Right lobe of liver (tissue), 4 donors: Measurements from ENCODE around the gene SNX10.
A peak's percentile ranks its signal among the peaks of the same experiment; 100 is the strongest.

ENCODE experiments used
- POLR2A ChIP-seq: fragments of 450-650 bp; IDR thresholded peaks from one replicate; pipeline ENCODE4 v1.6.1; 2017; ENCODE audit warnings: antibody characterized with exemption, mild to moderate bottlenecking
- TF ChIP-seq, protein P1 (sequence below), 4 donors: fragments of 200-600 bp in 3 of 4; fragments of 450-650 bp in 1 of 4; IDR thresholded peaks; one replicate each; pipeline versions ENCODE4 v1.5.1 to v1.8.0; 2016 to 2022; ENCODE audit warnings: antibody characterized with exemption in 4 of 4, mild to moderate bottlenecking in 2 of 4
- donor health status: DM: no; HTN: no; CAD: no.
- donor health status: DM: no; HTN: no; CAD: no.
- donor health status: DM: no; HTN: yes; CAD: no.

DNA sequence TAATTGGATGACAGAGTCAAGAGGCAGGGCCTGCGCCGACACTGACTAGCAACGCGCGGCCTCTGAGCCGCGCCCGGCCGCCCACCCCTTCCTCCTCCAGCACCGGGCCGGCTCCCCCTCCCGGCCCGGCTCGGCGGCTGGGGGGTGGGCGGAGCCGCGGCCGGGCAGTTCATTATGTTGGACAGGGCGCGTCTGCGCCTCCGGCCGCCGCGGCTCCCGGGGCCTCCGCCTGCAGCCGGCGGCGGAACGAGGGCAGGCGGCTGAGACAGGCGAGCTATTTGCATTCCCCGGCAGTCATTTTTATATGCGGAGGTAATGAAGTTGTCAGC lies 106.7 kb downstream of the SNX10 start:
- TF ChIP-seq POLR2A, result peak; percentile 23
- TF ChIP-seq, protein P1, sequence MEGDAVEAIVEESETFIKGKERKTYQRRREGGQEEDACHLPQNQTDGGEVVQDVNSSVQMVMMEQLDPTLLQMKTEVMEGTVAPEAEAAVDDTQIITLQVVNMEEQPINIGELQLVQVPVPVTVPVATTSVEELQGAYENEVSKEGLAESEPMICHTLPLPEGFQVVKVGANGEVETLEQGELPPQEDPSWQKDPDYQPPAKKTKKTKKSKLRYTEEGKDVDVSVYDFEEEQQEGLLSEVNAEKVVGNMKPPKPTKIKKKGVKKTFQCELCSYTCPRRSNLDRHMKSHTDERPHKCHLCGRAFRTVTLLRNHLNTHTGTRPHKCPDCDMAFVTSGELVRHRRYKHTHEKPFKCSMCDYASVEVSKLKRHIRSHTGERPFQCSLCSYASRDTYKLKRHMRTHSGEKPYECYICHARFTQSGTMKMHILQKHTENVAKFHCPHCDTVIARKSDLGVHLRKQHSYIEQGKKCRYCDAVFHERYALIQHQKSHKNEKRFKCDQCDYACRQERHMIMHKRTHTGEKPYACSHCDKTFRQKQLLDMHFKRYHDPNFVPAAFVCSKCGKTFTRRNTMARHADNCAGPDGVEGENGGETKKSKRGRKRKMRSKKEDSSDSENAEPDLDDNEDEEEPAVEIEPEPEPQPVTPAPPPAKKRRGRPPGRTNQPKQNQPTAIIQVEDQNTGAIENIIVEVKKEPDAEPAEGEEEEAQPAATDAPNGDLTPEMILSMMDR (IDR thresholded peaks at IDR 0.05), result no peak
